ENCODE measurements around the gene CEPT1.

GRCh38 chr1:111192074-111192473 is 52.1 kb downstream of the CEPT1 start:
- no peak for TF ChIP-seq CTCF (conservative IDR thresholded peaks at IDR 0.05)
- no peak for TF ChIP-seq ZFX (IDR thresholded peaks at IDR 0.05)
